Nephron (organoid): ENCODE data around the gene RNF215.

Experiments
- H3K27ac Mint-ChIP-seq, 3 experiments: 2 replicates each; pipeline ENCODE4 v1.8.0; 2020; ENCODE audit warnings: mixed read lengths in 3 of 3, mild to moderate bottlenecking in 2 of 3, moderate library complexity in 1 of 3
- H3K27me3 Mint-ChIP-seq: 2 replicates; pipeline ENCODE4 v1.8.0; 2021; ENCODE audit warnings: low read depth, mild to moderate bottlenecking, moderate library complexity, mixed read lengths
- H3K36me3 Mint-ChIP-seq: 2 replicates; pipeline ENCODE4 v1.8.0; 2020; ENCODE audit warnings: low read depth, mixed read lengths
- H3K4me1 Mint-ChIP-seq: 2 replicates; pipeline ENCODE4 v1.8.0; 2020; ENCODE audit warnings: mixed read lengths
- H3K4me3 Mint-ChIP-seq, 3 experiments: 2 replicates each; pipeline ENCODE4 v1.8.0; 2020; ENCODE audit warnings: mild to moderate bottlenecking in 3 of 3, mixed read lengths in 3 of 3, moderate library complexity in 2 of 3
- H3K9me3 Mint-ChIP-seq: 2 replicates; pipeline ENCODE4 v1.8.0; 2020; ENCODE audit warnings: mixed read lengths
- TF ChIP-seq, protein P1 (sequence below), 3 experiments: fragments of 200-600 bp; sonication (generic); IDR thresholded peaks; one replicate each; pipeline ENCODE4 v1.5.0; 2021; ENCODE audit warnings: antibody characterized with exemption in 3 of 3; ENCODE audit not compliant: unreplicated experiment in 3 of 3

Gene RNF215

DNA sequence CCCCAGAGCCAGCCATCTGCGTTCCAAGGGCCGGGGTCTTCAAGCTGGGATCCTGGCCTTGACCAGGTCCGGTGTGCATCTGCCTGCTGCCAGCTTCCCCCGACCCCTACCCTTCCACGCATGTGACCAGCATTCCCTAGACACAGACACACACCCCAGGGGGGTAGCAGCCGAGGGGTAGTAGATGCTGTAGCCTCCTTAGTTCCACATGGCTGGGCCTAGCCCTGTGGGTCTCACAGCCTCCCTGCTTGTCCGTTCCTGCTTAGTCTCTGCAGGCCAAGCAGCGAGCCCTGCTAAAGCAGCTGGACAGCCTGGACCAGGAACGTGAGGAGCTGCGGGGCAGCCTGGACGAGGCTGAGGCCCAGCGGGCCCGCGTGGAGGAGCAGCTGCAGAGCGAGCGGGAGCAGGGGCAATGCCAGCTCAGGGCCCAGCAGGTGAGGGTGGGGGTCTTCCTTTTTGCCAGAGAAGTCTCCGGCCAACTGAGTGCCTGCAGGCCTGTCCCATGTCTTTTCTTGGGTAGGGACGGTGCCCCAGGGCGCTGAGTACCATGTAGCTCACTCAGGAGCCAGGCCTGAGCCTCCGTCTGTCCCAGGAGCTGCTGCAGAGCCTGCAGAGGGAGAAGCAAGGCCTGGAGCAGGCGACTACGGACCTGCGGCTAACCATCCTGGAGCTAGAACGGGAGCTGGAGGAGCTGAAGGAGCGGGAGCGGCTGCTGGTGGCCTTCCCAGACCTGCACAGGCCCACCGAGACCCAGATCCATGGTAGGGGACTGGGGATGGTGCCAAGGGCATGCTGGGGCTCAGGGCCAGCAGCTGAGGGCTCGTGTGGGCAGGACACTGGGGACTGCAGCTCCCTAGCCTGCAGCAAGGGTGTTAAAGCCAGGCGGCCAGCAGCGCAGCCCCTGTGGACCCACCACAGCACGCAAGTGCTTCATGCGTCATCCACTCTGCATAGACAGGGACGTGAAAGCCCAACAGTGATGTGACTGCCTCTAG lies 13.6 kb downstream of the RNF215 start:
- no peaks in the 10 kb centered on the region for H3K27me3 Mint-ChIP-seq
- H3K4me1 Mint-ChIP-seq: peaks cover 14% of the 10 kb centered on the region
- TF ChIP-seq, protein P1, sequence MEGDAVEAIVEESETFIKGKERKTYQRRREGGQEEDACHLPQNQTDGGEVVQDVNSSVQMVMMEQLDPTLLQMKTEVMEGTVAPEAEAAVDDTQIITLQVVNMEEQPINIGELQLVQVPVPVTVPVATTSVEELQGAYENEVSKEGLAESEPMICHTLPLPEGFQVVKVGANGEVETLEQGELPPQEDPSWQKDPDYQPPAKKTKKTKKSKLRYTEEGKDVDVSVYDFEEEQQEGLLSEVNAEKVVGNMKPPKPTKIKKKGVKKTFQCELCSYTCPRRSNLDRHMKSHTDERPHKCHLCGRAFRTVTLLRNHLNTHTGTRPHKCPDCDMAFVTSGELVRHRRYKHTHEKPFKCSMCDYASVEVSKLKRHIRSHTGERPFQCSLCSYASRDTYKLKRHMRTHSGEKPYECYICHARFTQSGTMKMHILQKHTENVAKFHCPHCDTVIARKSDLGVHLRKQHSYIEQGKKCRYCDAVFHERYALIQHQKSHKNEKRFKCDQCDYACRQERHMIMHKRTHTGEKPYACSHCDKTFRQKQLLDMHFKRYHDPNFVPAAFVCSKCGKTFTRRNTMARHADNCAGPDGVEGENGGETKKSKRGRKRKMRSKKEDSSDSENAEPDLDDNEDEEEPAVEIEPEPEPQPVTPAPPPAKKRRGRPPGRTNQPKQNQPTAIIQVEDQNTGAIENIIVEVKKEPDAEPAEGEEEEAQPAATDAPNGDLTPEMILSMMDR (IDR thresholded peaks at IDR 0.05; ENCODE audit: unreplicated experiment in 3 of 3): no peak
- H3K36me3 Mint-ChIP-seq: peaks cover 8% of the 10 kb centered on the region
- peak overlapping the region in 1 of 3 experiments; percentile 32 for H3K27ac Mint-ChIP-seq
- no peak overlapping the region for H3K4me3 Mint-ChIP-seq
- no peaks in the 10 kb centered on the region for H3K9me3 Mint-ChIP-seq

DNA sequence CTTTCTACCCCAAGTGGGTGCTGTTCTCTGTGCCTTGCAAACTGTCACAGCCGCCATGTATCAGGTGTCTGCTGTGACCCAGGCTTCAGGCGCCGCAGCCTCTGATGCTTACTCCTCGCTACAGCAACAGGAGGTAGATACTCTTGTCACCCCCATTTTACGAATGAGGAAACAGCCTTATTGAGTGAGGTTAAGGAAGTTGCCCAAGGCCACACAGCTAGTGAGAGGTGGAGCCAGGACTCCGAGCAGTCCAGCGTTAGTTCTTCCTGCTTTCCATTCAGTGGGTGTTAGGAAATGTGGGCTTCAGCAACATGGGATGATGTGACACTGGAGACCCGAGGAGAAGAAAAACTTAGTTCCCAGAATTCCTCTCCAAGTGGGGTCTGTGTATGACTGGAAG lies 14.3 kb downstream of the RNF215 start:
- Mint-ChIP-seq H3K36me3 (peaks cover 5% of the 10 kb centered on the region), H3K4me3 (no peak overlapping the region), H3K27me3 (no peaks in the 10 kb centered on the region), H3K9me3 (no peaks in the 10 kb centered on the region), H3K4me1 (peaks cover 14% of the 10 kb centered on the region), H3K27ac (no peak overlapping the region)
- TF ChIP-seq, protein P1 (IDR thresholded peaks at IDR 0.05; ENCODE audit: unreplicated experiment in 3 of 3): no peak

DNA sequence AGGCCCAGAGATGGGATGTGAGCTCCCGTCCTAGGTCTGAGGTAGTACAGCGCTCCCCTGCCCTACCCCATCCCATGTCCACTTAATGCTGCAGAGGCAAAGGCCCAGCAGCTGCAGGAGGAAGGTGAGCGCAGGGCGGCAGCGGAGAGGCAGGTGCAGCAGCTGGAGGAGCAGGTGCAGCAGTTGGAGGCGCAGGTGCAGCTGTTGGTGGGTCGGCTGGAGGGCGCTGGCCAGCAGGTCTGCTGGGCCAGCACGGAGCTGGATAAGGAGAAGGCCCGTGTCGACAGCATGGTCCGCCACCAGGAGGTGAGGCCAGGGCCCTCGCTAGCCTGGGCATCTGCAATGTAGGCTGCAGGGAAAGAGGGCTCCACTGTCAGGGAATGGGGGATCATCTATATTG lies 15.2 kb downstream of the RNF215 start:
- no peaks in the 10 kb centered on the region for H3K27me3 Mint-ChIP-seq
- H3K4me1 Mint-ChIP-seq: peaks cover 14% of the 10 kb centered on the region
- H3K4me3 Mint-ChIP-seq: no peak overlapping the region
- peaks cover 4% of the 10 kb centered on the region for H3K36me3 Mint-ChIP-seq
- no peaks in the 10 kb centered on the region for H3K9me3 Mint-ChIP-seq
- TF ChIP-seq, protein P1 (IDR thresholded peaks at IDR 0.05; ENCODE audit: unreplicated experiment in 3 of 3): no peak
- no peak overlapping the region for H3K27ac Mint-ChIP-seq

DNA sequence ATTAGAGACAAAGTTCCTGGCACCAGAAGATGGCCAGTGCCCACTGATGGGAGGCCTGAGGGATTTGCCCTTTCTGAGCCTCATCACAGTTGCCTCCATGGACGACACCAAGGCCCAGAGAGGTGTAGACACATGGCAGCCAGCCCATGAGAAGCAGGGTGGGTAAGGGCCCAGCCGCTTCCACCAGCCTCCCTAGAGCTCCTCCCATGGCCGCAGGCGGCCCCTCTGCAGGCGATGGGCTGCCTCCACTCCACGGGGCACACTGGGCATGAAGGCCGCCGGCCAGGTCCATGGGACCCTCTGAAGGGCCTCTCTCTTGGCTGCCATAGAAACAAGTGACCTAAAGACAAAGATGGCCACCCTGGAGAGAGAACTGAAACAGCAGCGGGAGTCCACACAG lies 15.9 kb downstream of the RNF215 start:
- no peaks in the 10 kb centered on the region for H3K9me3 Mint-ChIP-seq
- TF ChIP-seq, protein P1 (IDR thresholded peaks at IDR 0.05; ENCODE audit: unreplicated experiment in 3 of 3): no peak

DNA sequence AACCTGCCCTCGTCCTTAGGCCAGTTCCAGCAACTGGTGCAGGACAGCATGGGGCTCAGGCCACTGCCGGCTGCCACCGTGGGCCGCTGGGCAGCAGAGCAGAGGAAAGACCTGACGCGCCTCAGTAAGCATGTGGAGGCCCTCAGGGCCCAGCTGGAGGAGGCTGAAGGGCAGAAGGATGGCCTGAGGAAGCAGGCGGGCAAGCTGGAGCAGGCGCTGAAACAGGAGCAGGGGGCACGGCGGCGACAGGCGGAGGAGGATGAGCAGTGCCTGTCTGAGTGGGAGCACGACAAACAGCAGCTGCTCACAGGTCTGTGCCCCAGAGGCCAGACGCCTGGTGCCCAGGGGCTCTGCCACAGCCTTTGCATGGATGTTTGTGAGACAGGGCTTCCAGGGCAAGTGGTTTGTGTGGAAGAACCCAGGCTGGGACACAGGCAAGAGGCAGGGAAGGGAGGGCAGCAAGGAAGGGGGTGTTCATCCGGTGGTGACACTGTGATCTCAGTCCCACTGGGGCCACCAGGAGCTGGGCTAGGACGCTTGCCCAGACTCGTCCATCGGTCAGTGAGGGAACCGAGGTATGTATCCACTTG lies 16.5 kb downstream of the RNF215 start:
- H3K4me1 Mint-ChIP-seq: peaks cover 14% of the 10 kb centered on the region
- peak overlapping the region in 2 of 3 experiments; percentile 72 to 87 for H3K27ac Mint-ChIP-seq
- H3K36me3 Mint-ChIP-seq: peaks cover 7% of the 10 kb centered on the region
- H3K9me3 Mint-ChIP-seq: no peaks in the 10 kb centered on the region
- no peak overlapping the region for H3K4me3 Mint-ChIP-seq
- TF ChIP-seq, protein P1 (IDR thresholded peaks at IDR 0.05; ENCODE audit: unreplicated experiment in 3 of 3): no peak
- H3K27me3 Mint-ChIP-seq: no peaks in the 10 kb centered on the region

More for the DNA sequence above, 15.9 kb downstream of the RNF215 start:
- H3K27ac Mint-ChIP-seq: no peak overlapping the region
- H3K4me3 Mint-ChIP-seq: no peak overlapping the region
- peaks cover 14% of the 10 kb centered on the region for H3K4me1 Mint-ChIP-seq
- H3K27me3 Mint-ChIP-seq: no peaks in the 10 kb centered on the region
- H3K36me3 Mint-ChIP-seq: peaks cover 7% of the 10 kb centered on the region
